CD4-positive, alpha-beta T cell treated with Interferon alpha-2 for 1 hour (primary cell): ENCODE results near the gene NUP214.
A peak's percentile ranks its signal among the peaks of the same experiment; 100 is the strongest.
"Not testable (repeated sequence)": the region's sequence is repeated elsewhere in the genome, so short reads cannot be mapped to it uniquely, and the experiment has no call there.

Experiments used
- DNase-seq, 2 donors: peaks; one replicate each; pipeline ENCODE4 v3.0.0-alpha.2; 2020 to 2022

NUP214 gene

GRCh38 chr9:131167936-131168335 is 42.5 kb downstream of the NUP214 start:
- DNase-seq: no peak

DNA sequence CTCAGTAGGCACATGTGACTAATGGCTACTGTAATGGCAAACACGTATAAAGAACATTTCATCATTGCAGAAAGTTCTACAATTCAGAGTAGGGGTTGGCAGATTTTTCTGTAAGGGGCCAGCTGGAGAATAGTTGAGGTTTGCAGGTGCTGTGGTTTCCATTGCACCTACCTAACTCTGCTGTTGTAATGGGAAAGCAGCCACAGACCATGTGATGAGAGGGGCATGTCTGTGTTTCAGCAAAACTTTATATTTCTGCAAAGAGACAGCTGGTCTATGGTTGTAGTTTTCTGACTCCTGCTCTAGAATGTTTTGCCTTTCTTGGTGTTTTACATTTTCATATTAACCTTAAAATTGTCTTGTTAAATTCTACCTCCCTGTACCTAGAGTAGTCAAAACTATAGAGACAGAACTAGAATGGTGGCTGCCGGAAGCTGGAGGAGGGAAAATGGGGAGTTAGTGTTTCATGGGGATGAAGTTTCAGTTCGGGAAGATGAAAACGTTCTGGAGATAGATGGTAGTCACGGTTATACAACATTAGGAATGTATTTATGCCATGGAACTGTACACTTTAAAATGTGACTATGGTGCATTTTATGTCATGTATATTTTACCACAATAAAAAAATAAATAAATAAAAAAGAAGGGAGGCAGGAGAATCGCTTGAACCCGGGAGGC is 44.3 kb downstream of the NUP214 start:
- DNase-seq: no peak

DNA sequence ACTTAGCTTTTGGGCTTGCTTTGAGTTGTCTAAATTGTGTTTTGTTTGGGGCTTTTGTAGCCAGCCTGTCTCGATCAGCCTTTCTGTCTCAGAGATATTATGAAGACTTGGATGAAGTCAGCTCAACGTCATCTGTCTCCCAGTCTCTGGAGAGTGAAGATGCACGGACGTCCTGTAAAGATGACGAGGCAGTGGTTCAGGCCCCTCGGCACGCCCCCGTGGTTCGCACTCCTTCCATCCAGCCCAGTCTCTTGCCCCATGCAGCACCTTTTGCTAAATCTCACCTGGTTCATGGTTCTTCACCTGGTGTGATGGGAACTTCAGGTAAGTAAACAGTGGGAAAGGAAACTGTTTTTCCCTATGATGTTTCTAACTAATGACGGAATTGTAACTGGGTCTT is 48.6 kb downstream of the NUP214 start:
- no peak for DNase-seq

GRCh38 chr9:131174681-131175239 is 49.4 kb downstream of the NUP214 start:
- no peak for DNase-seq

DNA sequence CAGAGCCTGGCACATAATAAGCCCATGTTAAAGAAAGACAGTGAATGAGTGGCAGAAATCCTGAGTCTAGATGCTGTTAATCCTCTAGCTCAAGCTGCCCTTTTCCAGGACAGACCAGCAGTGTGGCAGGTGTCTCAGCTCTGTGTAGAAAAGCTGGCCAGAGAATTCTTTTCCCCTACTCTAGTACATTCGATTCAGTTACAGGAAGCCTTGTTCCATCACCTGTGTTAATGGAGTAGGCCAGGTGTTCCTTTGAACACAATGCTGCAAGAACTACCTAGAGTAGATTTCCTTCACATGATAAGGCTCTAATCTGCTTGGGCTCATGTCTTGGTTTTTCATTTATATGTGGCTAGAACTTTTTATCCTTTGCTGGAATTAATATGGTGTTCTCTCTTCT is 52.5 kb downstream of the NUP214 start:
- no peak for DNase-seq

DNA sequence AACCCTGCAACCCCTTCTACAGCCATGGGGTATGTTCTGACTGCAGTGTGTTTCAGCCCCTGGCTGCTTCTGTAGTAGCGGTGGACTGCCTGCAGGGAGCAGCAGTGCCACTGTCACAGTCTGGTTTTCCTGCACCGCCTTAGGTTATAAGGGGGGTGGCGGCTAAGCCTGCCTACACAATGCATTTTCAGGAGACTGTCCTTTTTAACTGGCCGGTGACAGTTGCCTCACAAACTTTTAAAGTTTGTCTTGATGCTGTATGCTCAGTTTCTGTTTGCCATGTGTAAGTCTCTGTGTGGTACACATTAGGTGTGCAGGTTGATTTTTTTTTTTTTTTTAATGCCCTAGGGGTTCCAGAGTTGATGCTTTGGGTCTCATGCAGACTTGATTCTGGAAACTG is 53.0 kb downstream of the NUP214 start:
- peak; percentile 73 to 82 for DNase-seq

DNA sequence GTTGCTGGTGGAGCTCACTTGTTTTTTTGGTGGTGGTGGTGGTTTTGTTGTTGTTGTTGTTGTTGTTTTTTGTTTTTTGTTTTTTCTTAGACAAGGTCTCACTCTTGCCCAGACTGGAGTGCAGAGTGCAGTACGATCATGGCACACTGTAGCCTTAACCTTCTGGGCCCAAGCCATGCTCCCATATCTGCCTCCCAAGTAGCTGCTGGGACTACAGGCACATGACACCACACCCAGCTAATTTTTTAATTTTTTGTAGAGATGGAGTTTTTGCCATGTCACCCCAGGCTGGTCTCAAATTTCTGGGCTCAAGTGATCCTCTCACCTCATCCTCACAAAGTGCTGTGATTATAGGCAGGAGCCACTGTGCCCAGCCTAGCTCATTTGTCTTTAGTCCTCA is 53.5 kb downstream of the NUP214 start:
- DNase-seq: no peak

GRCh38 chr9:131179561-131180219 is 54.3 kb downstream of the NUP214 start:
- DNase-seq: no peak

DNA sequence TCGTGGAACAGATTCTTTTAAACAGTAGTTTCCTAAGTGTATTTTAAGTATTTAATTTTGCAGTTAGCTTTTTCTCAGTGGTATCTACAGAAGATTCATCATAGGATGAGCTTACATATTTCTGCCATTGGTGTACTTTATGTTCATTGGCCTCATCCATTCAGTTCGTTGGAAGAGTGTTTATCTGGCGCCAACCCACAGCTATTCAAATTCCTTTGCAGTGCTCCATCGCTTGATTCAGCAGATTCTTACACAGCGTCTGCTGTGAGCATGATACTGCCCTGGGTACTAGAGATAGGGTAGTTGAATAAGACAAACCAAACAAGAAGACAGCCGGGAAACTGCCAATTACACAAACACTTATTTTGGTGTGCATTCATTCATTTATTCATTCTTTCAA is 55.1 kb downstream of the NUP214 start:
- DNase-seq: no peak

GRCh38 chr9:131181091-131181681 is 55.8 kb downstream of the NUP214 start:
- peak in 1 of 2 donors; percentile 15 for DNase-seq

GRCh38 chr9:131185924-131186323 is 60.5 kb downstream of the NUP214 start:
- DNase-seq: no peak

- no peak for DNase-seq
Measured at GRCh38 chr9:131186622-131187021, 61.2 kb downstream of the NUP214 start.

GRCh38 chr9:131187957-131188356 is 62.6 kb downstream of the NUP214 start:
- no peak for DNase-seq

DNA sequence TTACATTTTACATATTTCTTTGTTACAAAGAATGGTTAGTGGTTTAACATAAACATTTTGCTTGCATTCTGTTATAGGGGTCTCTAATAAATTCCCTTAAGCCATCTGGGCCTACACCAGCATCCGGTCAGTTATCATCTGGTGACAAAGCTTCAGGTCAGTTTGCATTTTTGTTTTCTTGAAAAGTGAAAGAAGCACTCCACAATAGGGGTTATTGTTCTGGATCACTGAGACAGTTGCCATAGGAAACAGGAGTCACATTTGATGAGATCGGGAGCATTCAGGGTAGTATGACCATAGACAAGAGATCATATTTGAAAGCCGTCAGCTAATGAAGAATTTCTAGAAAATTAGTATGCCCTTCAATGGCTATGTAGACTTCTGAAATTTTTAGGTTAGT is 63.6 kb downstream of the NUP214 start:
- no peak for DNase-seq

- DNase-seq: no peak
Measured at GRCh38 chr9:131190191-131190590, 64.8 kb downstream of the NUP214 start.

GRCh38 chr9:131191032-131191431 is 65.6 kb downstream of the NUP214 start:
- DNase-seq: not testable (repeated sequence)

DNA sequence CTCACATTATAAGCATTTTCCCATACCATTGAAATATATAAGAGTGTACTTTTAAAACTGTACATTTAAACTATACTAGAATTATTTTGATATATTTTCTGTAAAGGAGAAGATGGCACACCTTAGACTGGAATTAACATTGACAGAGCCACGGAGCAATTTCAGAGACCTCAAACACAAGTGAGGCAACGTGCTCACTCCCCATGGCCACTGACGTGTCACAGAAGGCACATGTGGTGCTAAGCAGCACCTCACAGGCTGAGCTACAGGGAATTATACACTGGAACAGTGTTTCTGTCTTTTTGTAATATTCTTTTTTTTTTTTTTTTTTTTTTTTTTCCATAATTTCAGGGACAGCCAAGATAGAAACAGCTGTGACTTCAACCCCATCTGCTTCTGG is 66.5 kb downstream of the NUP214 start:
- no peak for DNase-seq

- no peak for DNase-seq
Measured at GRCh38 chr9:131193051-131193450, 67.7 kb downstream of the NUP214 start.

DNA sequence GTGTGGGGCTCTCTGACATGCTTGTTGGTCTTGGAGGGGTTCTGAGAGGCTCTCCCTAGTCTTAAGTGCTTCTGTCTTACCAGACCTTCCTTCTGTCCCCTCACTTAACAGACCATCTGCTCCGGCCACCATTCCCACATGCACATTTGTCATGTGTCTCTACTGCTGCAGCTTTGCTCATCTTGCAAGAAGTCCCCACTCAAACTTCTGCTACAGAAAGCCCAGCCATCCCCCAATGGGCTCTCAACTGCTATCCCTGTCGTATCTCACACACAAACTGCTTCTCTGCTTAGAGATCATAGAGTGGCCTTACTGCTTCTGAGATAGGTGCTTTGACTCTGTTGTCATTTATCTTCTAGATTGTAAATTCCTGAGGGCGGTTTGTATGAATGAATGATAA is 69.4 kb downstream of the NUP214 start:
- no peak for DNase-seq

- DNase-seq: no peak
Measured at GRCh38 chr9:131197160-131197911, 72.0 kb downstream of the NUP214 start.

DNA sequence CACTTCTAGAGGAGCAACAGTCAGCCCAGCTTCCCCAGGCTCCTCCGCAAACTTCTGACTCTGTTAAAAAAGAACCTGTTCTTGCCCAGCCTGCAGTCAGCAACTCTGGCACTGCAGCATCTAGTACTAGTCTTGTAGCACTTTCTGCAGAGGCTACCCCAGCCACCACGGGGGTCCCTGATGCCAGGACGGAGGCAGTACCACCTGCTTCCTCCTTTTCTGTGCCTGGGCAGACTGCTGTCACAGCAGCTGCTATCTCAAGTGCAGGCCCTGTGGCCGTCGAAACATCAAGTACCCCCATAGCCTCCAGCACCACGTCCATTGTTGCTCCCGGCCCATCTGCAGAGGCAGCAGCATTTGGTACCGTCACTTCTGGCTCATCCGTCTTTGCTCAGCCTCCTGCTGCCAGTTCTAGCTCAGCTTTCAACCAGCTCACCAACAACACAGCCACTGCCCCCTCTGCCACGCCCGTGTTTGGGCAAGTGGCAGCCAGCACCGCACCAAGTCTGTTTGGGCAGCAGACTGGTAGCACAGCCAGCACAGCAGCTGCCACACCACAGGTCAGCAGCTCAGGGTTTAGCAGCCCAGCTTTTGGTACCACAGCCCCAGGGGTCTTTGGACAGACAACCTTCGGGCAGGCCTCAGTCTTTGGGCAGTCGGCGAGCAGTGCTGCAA is 72.8 kb downstream of the NUP214 start:
- DNase-seq: no peak

GRCh38 chr9:131201856-131202255 is 76.5 kb downstream of the NUP214 start:
- DNase-seq: no peak
